ENCODE results near the gene SLX9.

SLX9 gene

GRCh38 chr21:44946254-44947041, 6.6 kb downstream of the SLX9 start:
- no peak for DNase-seq (ENCODE audit: low read depth in 2 of 3, low spot score in 2 of 3)

- no peak for DNase-seq (ENCODE audit: low read depth in 2 of 3, low spot score in 2 of 3)
These were observed 7.5 kb downstream of the SLX9 start for GRCh38 chr21:44947111-44947929.

- DNase-seq (ENCODE audit: low read depth in 2 of 3, low spot score in 2 of 3): no peak
These were observed 8.1 kb downstream of the SLX9 start for GRCh38 chr21:44947930-44948331.

- DNase-seq (ENCODE audit: low read depth in 2 of 3, low spot score in 2 of 3): no peak
These were observed 8.7 kb downstream of the SLX9 start for GRCh38 chr21:44948426-44949120.

GRCh38 chr21:44949161-44949778, 9.4 kb downstream of the SLX9 start:
- DNase-seq (ENCODE audit: low read depth in 2 of 3, low spot score in 2 of 3): no peak

GRCh38 chr21:44949779-44950198, 10.0 kb downstream of the SLX9 start:
- peak in 2 of 3 experiments; percentile 65 to 68 for DNase-seq (ENCODE audit: low read depth in 2 of 3, low spot score in 2 of 3)

GRCh38 chr21:44950351-44950750, 10.5 kb downstream of the SLX9 start:
- DNase-seq (ENCODE audit: low read depth in 2 of 3, low spot score in 2 of 3): no peak

- DNase-seq (ENCODE audit: low read depth in 2 of 3, low spot score in 2 of 3): no peak
These were observed 11.5 kb downstream of the SLX9 start for GRCh38 chr21:44951186-44951915.

GRCh38 chr21:44952116-44952928, 12.5 kb downstream of the SLX9 start:
- no peak for DNase-seq (ENCODE audit: low read depth in 2 of 3, low spot score in 2 of 3)

- no peak for DNase-seq (ENCODE audit: low read depth in 2 of 3, low spot score in 2 of 3)
These were observed 13.2 kb downstream of the SLX9 start for GRCh38 chr21:44952929-44953627.

GRCh38 chr21:44953628-44954021, 13.8 kb downstream of the SLX9 start:
- no peak for DNase-seq (ENCODE audit: low read depth in 2 of 3, low spot score in 2 of 3)

- no peak for DNase-seq (ENCODE audit: low read depth in 2 of 3, low spot score in 2 of 3)
These were observed 14.5 kb downstream of the SLX9 start for GRCh38 chr21:44954281-44954771.

- no peak for DNase-seq (ENCODE audit: low read depth in 2 of 3, low spot score in 2 of 3)
These were observed 15.4 kb downstream of the SLX9 start for GRCh38 chr21:44955141-44955797.

- DNase-seq (ENCODE audit: low read depth in 2 of 3, low spot score in 2 of 3): no peak
These were observed 16.0 kb downstream of the SLX9 start for GRCh38 chr21:44955798-44956175.

- no peak for DNase-seq (ENCODE audit: low read depth in 2 of 3, low spot score in 2 of 3)
These were observed 16.7 kb downstream of the SLX9 start for GRCh38 chr21:44956356-44957046.

GRCh38 chr21:44957047-44957831, 17.4 kb downstream of the SLX9 start:
- no peak for DNase-seq (ENCODE audit: low read depth in 2 of 3, low spot score in 2 of 3)

- no peak for DNase-seq (ENCODE audit: low read depth in 2 of 3, low spot score in 2 of 3)
These were observed 18.1 kb downstream of the SLX9 start for GRCh38 chr21:44957901-44958451.
